ENCODE results near the gene IFRD2.

DNA sequence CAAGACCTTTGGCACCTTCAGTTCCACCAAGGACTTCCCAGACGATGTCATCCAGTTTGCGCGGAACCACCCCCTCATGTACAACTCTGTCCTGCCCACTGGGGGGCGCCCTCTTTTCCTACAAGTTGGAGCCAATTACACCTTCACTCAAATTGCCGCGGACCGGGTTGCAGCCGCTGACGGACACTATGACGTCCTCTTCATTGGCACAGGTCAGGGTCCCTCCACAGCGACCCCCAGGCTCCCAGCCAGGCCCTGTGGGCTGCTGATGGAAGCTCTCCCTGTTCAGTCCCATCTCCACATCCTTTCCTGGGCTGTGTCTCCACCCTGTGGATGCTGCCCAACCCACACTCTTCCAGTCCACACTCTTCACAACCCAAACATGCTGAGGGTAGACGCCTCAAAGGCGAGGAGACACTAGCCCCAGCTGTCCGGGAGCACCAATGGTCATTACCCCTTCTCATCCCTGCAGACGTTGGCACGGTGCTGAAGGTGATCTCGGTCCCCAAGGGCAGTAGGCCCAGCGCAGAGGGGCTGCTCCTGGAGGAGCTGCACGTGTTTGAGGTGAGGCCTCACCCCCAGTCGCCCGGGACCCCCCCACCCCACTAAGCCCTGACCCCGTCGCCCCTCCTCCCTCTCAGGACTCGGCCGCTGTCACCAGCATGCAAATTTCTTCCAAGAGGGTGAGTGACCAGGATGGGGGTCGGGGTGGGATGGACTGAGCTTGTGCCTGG, 17.7 kb downstream of the IFRD2 start:
- TF ChIP-seq POLR2AphosphoS5 (IDR thresholded peaks at IDR 0.05; ENCODE audit: borderline replicate concordance, low read depth, low read length) (no peak), EZH2 (IDR thresholded peaks at IDR 0.05) (no peak), FOXP2 (optimal IDR thresholded peaks at IDR 0.05; ENCODE audit: control extremely low read depth, extremely low read length, insufficient read depth) (no peak)
